Endodermal cell (in vitro differentiated cells): Measurements from ENCODE around the gene CPA4. TPM values are rescaled to one million over a fixed set of nuclear protein-coding genes. Genes with fewer than 3 reads are reported as not detected.
"Not testable (repeated sequence)": the region's sequence is repeated elsewhere in the genome, so short reads cannot be mapped to it uniquely, and the experiment has no call there.

Experiments
- DNase-seq: peaks from one replicate; pipeline ENCODE4 v3.0.0-alpha.2; 2017
- H3K27ac ChIP-seq: 2 replicates; pipeline ENCODE4 v1.5.1; 2013; ENCODE audit warnings: mild to moderate bottlenecking, low read depth, low read length, moderate library complexity
- H3K27me3 ChIP-seq: 2 replicates; pipeline ENCODE4 v1.6.1; 2013; ENCODE audit warnings: mild to moderate bottlenecking, low read length, moderate library complexity; ENCODE audit not compliant: insufficient read depth, control insufficient read depth, poor library complexity, severe bottlenecking
- H3K36me3 ChIP-seq: 2 replicates; pipeline ENCODE4 v1.7.0; 2013; ENCODE audit warnings: mild to moderate bottlenecking, low read length, moderate library complexity; ENCODE audit not compliant: control insufficient read depth, insufficient read depth
- H3K4me1 ChIP-seq: one replicate; pipeline ENCODE4 v1.7.0; 2013; ENCODE audit warnings: low read length; ENCODE audit not compliant: control insufficient read depth, insufficient read depth
- H3K4me3 ChIP-seq: 2 replicates; pipeline ENCODE4 v1.5.1; 2013; ENCODE audit warnings: mild to moderate bottlenecking, low read length, moderate library complexity
- H3K9ac ChIP-seq: 2 replicates; pipeline ENCODE4 v1.6.1; 2013; ENCODE audit warnings: mild to moderate bottlenecking, low read length, moderate library complexity; ENCODE audit not compliant: poor library complexity, severe bottlenecking; ENCODE audit errors: extremely low read depth
- H3K9me3 ChIP-seq: 2 replicates; pipeline ENCODE4 v1.6.1; 2013; ENCODE audit warnings: mild to moderate bottlenecking, low read length, moderate library complexity; ENCODE audit not compliant: control insufficient read depth
- H3K27ac Mint-ChIP-seq: 2 replicates; pipeline ENCODE4 v1.8.0; 2020; ENCODE audit warnings: mixed read lengths
- H3K27me3 Mint-ChIP-seq: 2 replicates; pipeline ENCODE4 v1.8.0; 2021; ENCODE audit warnings: mild to moderate bottlenecking, mixed read lengths; ENCODE audit not compliant: insufficient read depth
- H3K36me3 Mint-ChIP-seq: 2 replicates; pipeline ENCODE4 v1.8.0; 2020; ENCODE audit warnings: low read depth, mixed read lengths
- H3K4me1 Mint-ChIP-seq: 2 replicates; pipeline ENCODE4 v1.8.0; 2020; ENCODE audit warnings: mixed read lengths
- H3K4me3 Mint-ChIP-seq: 2 replicates; pipeline ENCODE4 v1.8.0; 2020; ENCODE audit warnings: mild to moderate bottlenecking, moderate library complexity, mixed read lengths
- H3K9me3 Mint-ChIP-seq: 2 replicates; pipeline ENCODE4 v1.8.0; 2020; ENCODE audit warnings: mild to moderate bottlenecking, mixed read lengths
- CTCF ChIP-seq: fragments of 200-600 bp; sonication (generic); conservative IDR thresholded peaks from 2 replicates; pipeline ENCODE4 v1.5.0; 2021; ENCODE audit warnings: antibody characterized with exemption, mild to moderate bottlenecking
- WGBS, 2 experiments: methylation state at CpG; one replicate each; pipeline versions ENCODE4 v1.1.5 to v1.1.7; 2013; ENCODE audit warnings: missing lambda C conversion rate in 2 of 2, mixed read lengths in 1 of 2; ENCODE audit not compliant: insufficient coverage in 1 of 2, insufficient read length in 1 of 2; 5-methylcytosine and 5-hydroxymethylcytosine counted together
- long read RNA-seq, 4 experiments: library from polyadenylated mRNA in 2 of 4; library from RNA in 1 of 4; library from capped mRNA in 1 of 4; stranded (forward) in 3 of 4; unstranded in 1 of 4; transcript quantifications; one replicate each; pipeline ENCODE4 v2.0.0, GENCODE V29; 2020 to 2021; ENCODE audit warnings: inconsistent platforms in 1 of 4
- polyA plus RNA-seq, 2 experiments: library from polyadenylated mRNA; stranded (reverse); fragments of 50-300 nt; gene quantifications; one replicate each; pipeline ENCODE4 v1.2.3, GENCODE V29; 2013
- total RNA-seq, 2 donors: library from RNA; stranded (reverse); fragmentation: NEBNext Ultra II Directional in 1 of 2; extraction: Animal tissue kit (Norgen Biotek cat#: 25700) in 1 of 2; gene quantifications; 2 replicates in 1 of 2; 3 replicates in 1 of 2; pipeline ENCODE4 v1.2.1, GENCODE V29; 2021

Gene CPA4
- total RNA-seq, result not detected
- 0.78 TPM for polyA plus RNA-seq (2013, experiment 1 of 2)
- polyA plus RNA-seq (2013, experiment 2 of 2), result 0.37 TPM
- long read RNA-seq, experiment 1, result 0 reads
- long read RNA-seq, experiment 2, result 0 reads
- long read RNA-seq, experiment 3, result 0 reads
- long read RNA-seq, experiment 4, result 0 reads

- no peak for DNase-seq
- 86% methylated on average over 1 of the region's 1 CpG; no CpG with 5 or more reads in 1 of the 2 experiments for WGBS, 2 experiments
- Histone ChIP-seq H3K4me1 (no peaks in the 10 kb centered on the region), H3K36me3 (no peaks in the 10 kb centered on the region), H3K27me3 (no peaks in the 10 kb centered on the region), H3K9ac (no peak within 1 kb of the TSS), H3K27ac (no peak within 1 kb of the TSS), H3K9me3 (no peaks in the 10 kb centered on the region), H3K4me3 (no peak within 1 kb of the TSS)
- no peak within 1 kb of the TSS for H3K27ac Mint-ChIP-seq
- no peak within 1 kb of the TSS for H3K4me3 Mint-ChIP-seq
- H3K4me1 Mint-ChIP-seq, result no peaks in the 10 kb centered on the region
- no peak for TF ChIP-seq CTCF
- H3K36me3 Mint-ChIP-seq, result no peaks in the 10 kb centered on the region
- H3K27me3 Mint-ChIP-seq, result peaks cover 3% of the 10 kb centered on the region
- peaks cover 16% of the 10 kb centered on the region for H3K9me3 Mint-ChIP-seq
These were observed at the start of gene CPA4 for GRCh38 chr7:130292682-130293257. CPA4 (plus strand) TSS chr7:130293161; CDS start chr7:130293181, 20 bp downstream.

- peaks cover 14% of the 10 kb centered on the region for H3K9me3 Mint-ChIP-seq
- H3K27ac ChIP-seq, H3K9ac ChIP-seq, H3K4me1 Mint-ChIP-seq, H3K4me3 ChIP-seq, H3K4me3 Mint-ChIP-seq, H3K36me3 Mint-ChIP-seq, H3K27me3 Mint-ChIP-seq, H3K36me3 ChIP-seq, H3K27me3 ChIP-seq, H3K27ac Mint-ChIP-seq, H3K4me1 ChIP-seq, DNase-seq, H3K9me3 ChIP-seq: not testable (repeated sequence)
- WGBS, 2 experiments, result 88 to 100% methylated on average over 1 of the region's 1 CpG
These were observed 49.5 kb upstream of the CPA4 start for GRCh38 chr7:130243486-130243885.

- not testable (repeated sequence) for H3K27me3 ChIP-seq, H3K9ac ChIP-seq, H3K27me3 Mint-ChIP-seq, H3K27ac Mint-ChIP-seq, H3K27ac ChIP-seq, H3K9me3 ChIP-seq, H3K4me1 ChIP-seq, H3K4me3 Mint-ChIP-seq, H3K4me1 Mint-ChIP-seq, DNase-seq, H3K36me3 ChIP-seq, H3K4me3 ChIP-seq, H3K36me3 Mint-ChIP-seq
- peaks cover 24% of the 10 kb centered on the region for H3K9me3 Mint-ChIP-seq
- WGBS, 2 experiments, result 100% methylated on average over 1 of the region's 1 CpG; no CpG with 5 or more reads in 1 of the 2 experiments
These were observed 46.5 kb upstream of the CPA4 start for GRCh38 chr7:130246491-130246890.

GRCh38 chr7:130248842-130249241 is 44.1 kb upstream of the CPA4 start:
- H3K9ac ChIP-seq, H3K4me3 Mint-ChIP-seq, H3K9me3 ChIP-seq, H3K27me3 Mint-ChIP-seq, H3K27ac Mint-ChIP-seq, H3K4me3 ChIP-seq, H3K4me1 ChIP-seq, H3K36me3 Mint-ChIP-seq, DNase-seq, H3K27me3 ChIP-seq, H3K27ac ChIP-seq, H3K36me3 ChIP-seq, H3K4me1 Mint-ChIP-seq: not testable (repeated sequence)
- 90 to 100% methylated on average over 5 of the region's 5 CpGs for WGBS, 2 experiments
- H3K9me3 Mint-ChIP-seq, result peaks cover 41% of the 10 kb centered on the region

GRCh38 chr7:130249626-130250025 is 43.3 kb upstream of the CPA4 start:
- H3K4me1 ChIP-seq, H3K4me3 Mint-ChIP-seq, H3K36me3 Mint-ChIP-seq, H3K4me3 ChIP-seq, H3K9ac ChIP-seq, H3K27ac Mint-ChIP-seq, H3K9me3 ChIP-seq, H3K4me1 Mint-ChIP-seq, H3K27ac ChIP-seq, H3K36me3 ChIP-seq, H3K27me3 ChIP-seq, H3K27me3 Mint-ChIP-seq, DNase-seq: not testable (repeated sequence)
- peaks cover 47% of the 10 kb centered on the region for H3K9me3 Mint-ChIP-seq
- WGBS, 2 experiments, result 78% methylated on average over 1 of the region's 3 CpGs; no CpG with 5 or more reads in 1 of the 2 experiments
